Small intestine (tissue), 7 donors: ENCODE measurements around the gene ZNF697. TPM values are rescaled to one million over a fixed set of nuclear protein-coding genes. Genes with fewer than 3 reads are reported as not detected.
A peak's percentile ranks its signal among the peaks of the same experiment; 100 is the strongest.

Experiments
- DNase-seq, 2 donors: peaks; one replicate each; pipeline versions ENCODE4 v3.0.0 to v3.0.0-alpha.2; 2013
- FAIRE-seq: peaks from 2 replicates; lab custom pipeline; 2012; peaks lifted over from hg19 to GRCh38; lab: Jason Lieb, UNC
- H3K27ac ChIP-seq, 3 donors: one replicate each; pipeline ENCODE4 v1.5.1; 2013; ENCODE audit warnings: low read length in 2 of 3, mild to moderate bottlenecking in 2 of 3, control low read depth in 1 of 3, inconsistent platforms in 1 of 3, low read depth in 1 of 3, moderate library complexity in 1 of 3
- H3K27me3 ChIP-seq, 3 donors: one replicate each; pipeline ENCODE4 v1.6.1; 2013; ENCODE audit warnings: low read length in 3 of 3, inconsistent platforms in 1 of 3; ENCODE audit not compliant: control insufficient read depth in 3 of 3, insufficient read depth in 3 of 3
- H3K36me3 ChIP-seq, 3 donors: one replicate each; pipeline ENCODE4 v1.6.1; 2013; ENCODE audit warnings: low read length in 3 of 3, inconsistent platforms in 1 of 3, low read depth in 1 of 3, mild to moderate bottlenecking in 1 of 3, moderate library complexity in 1 of 3; ENCODE audit not compliant: control insufficient read depth in 3 of 3, insufficient read depth in 2 of 3
- H3K4me1 ChIP-seq, 3 donors: one replicate each; pipeline ENCODE4 v1.6.1; 2013; ENCODE audit warnings: low read length in 2 of 3, inconsistent platforms in 1 of 3, low read depth in 1 of 3, mild to moderate bottlenecking in 1 of 3, moderate library complexity in 1 of 3; ENCODE audit not compliant: control insufficient read depth in 3 of 3, insufficient read depth in 2 of 3
- H3K4me3 ChIP-seq, 3 donors: one replicate each; pipeline ENCODE4 v1.5.1; 2013; ENCODE audit warnings: low read length in 3 of 3, control low read depth in 1 of 3, inconsistent platforms in 1 of 3, low read depth in 1 of 3, mild to moderate bottlenecking in 1 of 3, moderate library complexity in 1 of 3
- H3K9me3 ChIP-seq, 2 donors: one replicate each; pipeline ENCODE4 v1.6.1; 2013; ENCODE audit warnings: low read depth in 1 of 2, low read length in 1 of 2; ENCODE audit not compliant: control insufficient read depth in 2 of 2, insufficient read depth in 1 of 2
- WGBS, 3 donors: extraction: QIAGEN DNeasy Blood & Tissue Kit; methylation state at CpG; one replicate each; pipeline ENCODE4 v1.1.7; 2013; 5-methylcytosine and 5-hydroxymethylcytosine counted together
- polyA plus RNA-seq, 4 donors: library from polyadenylated mRNA; stranded (reverse) in 3 of 4; unstranded in 1 of 4; fragments of 200-250 nt in 3 of 4; fragments of 120-200 nt in 1 of 4; gene quantifications; one replicate each; pipeline versions ENCODE4 v1.2.1 to v1.2.3, GENCODE V29; 2013
- donor health status: healthy with polysubstance abuse.
- donor health status: control.
- donor health status: control.
- donor health status: Bipolar disorder and iron deficiency.
- donor health status: healthy.

Gene ZNF697
- polyA plus RNA-seq, 4 donors = 1.3 to 8.2 (median 1.6) TPM

GRCh38 chr1:119647228-119647733 is 785 bp downstream of the ZNF697 start:
- peak overlapping the region in 2 of 3 donors; percentile 71 to 81 for H3K27ac ChIP-seq

GRCh38 chr1:119646521-119647227 is 1.4 kb downstream of the ZNF697 start:
- FAIRE-seq = no peak
- Histone ChIP-seq H3K4me1 (peaks cover 0 to 5% (median 0%) of the 10 kb centered on the region in 3 donors), H3K27ac (peak overlapping the region in 2 of 3 donors; percentile 41 to 71), H3K27me3 (no peaks in the 10 kb centered on the region), H3K36me3 (no peaks in the 10 kb centered on the region), H3K4me3 (peak overlapping the region in 2 of 3 donors; percentile 76 to 89), H3K9me3 (no peaks in the 10 kb centered on the region)
- DNase-seq = no peak
- 50 to 59% (median 57%) methylated on average over 15 of the region's 15 CpGs for WGBS, 3 donors

More at GRCh38 chr1:119647228-119647733, 785 bp downstream of the ZNF697 start:
- Histone ChIP-seq H3K27me3 (no peaks in the 10 kb centered on the region), H3K36me3 (no peaks in the 10 kb centered on the region), H3K4me1 (peaks cover 0 to 5% (median 0%) of the 10 kb centered on the region in 3 donors), H3K4me3 (peak overlapping the region; percentile 56 to 89 (median 76)), H3K9me3 (no peaks in the 10 kb centered on the region)
- DNase-seq (no peak), FAIRE-seq (no peak)
- WGBS, 3 donors = 3 to 4% (median 3%) methylated on average over 18 of the region's 18 CpGs

GRCh38 chr1:119639109-119639508 is 9.0 kb downstream of the ZNF697 start:
- Histone ChIP-seq H3K27me3 (no peaks in the 10 kb centered on the region), H3K4me3 (no peak overlapping the region), H3K4me1 (peaks cover 0 to 11% (median 6%) of the 10 kb centered on the region in 3 donors), H3K36me3 (no peaks in the 10 kb centered on the region), H3K9me3 (no peaks in the 10 kb centered on the region), H3K27ac (no peak overlapping the region)
- WGBS, 3 donors = 82 to 90% (median 88%) methylated on average over 1 of the region's 1 CpG
- FAIRE-seq = no peak
- DNase-seq = no peak

GRCh38 chr1:119637710-119638109 is 10.4 kb downstream of the ZNF697 start:
- no peak for DNase-seq
- WGBS, 3 donors = 39 to 55% (median 43%) methylated on average over 1 of the region's 1 CpG

GRCh38 chr1:119636491-119637089 is 11.5 kb downstream of the ZNF697 start:
- H3K9me3 ChIP-seq = no peaks in the 10 kb centered on the region
- H3K4me3 ChIP-seq = no peak overlapping the region
- H3K4me1 ChIP-seq = peaks cover 2 to 25% (median 6%) of the 10 kb centered on the region in 3 donors
- no peaks in the 10 kb centered on the region for H3K27me3 ChIP-seq
- FAIRE-seq = no peak
- peak overlapping the region in 1 of 3 donors; percentile 14 for H3K27ac ChIP-seq
- WGBS, 3 donors = 57 to 80% (median 58%) methylated on average over 4 of the region's 4 CpGs
- DNase-seq = no peak
- peaks cover 0 to 4% (median 0%) of the 10 kb centered on the region in 3 donors for H3K36me3 ChIP-seq

More at GRCh38 chr1:119637710-119638109, 10.4 kb downstream of the ZNF697 start:
- Histone ChIP-seq H3K27me3 (no peaks in the 10 kb centered on the region), H3K27ac (no peak overlapping the region), H3K9me3 (no peaks in the 10 kb centered on the region), H3K4me3 (no peak overlapping the region), H3K36me3 (no peaks in the 10 kb centered on the region), H3K4me1 (peaks cover 0 to 13% (median 6%) of the 10 kb centered on the region in 3 donors)
- no peak for FAIRE-seq

- WGBS, 3 donors = 71 to 83% (median 78%) methylated on average over 7 of the region's 7 CpGs
- Histone ChIP-seq H3K4me1 (peaks cover 2 to 30% (median 6%) of the 10 kb centered on the region in 3 donors), H3K9me3 (no peaks in the 10 kb centered on the region), H3K4me3 (no peak overlapping the region), H3K36me3 (peaks cover 0 to 4% (median 0%) of the 10 kb centered on the region in 3 donors), H3K27me3 (no peaks in the 10 kb centered on the region), H3K27ac (no peak overlapping the region)
- FAIRE-seq (no peak), DNase-seq (no peak)
Observed at GRCh38 chr1:119635811-119636390, 12.2 kb downstream of the ZNF697 start.

- Histone ChIP-seq H3K4me1 (peaks cover 2 to 40% (median 9%) of the 10 kb centered on the region in 3 donors), H3K4me3 (no peak overlapping the region), H3K27ac (no peak overlapping the region), H3K36me3 (peaks cover 0 to 4% (median 0%) of the 10 kb centered on the region in 3 donors), H3K27me3 (no peaks in the 10 kb centered on the region), H3K9me3 (no peaks in the 10 kb centered on the region)
- 64 to 72% (median 71%) methylated on average over 3 of the region's 3 CpGs for WGBS, 3 donors
- FAIRE-seq (no peak), DNase-seq (no peak)
Observed at GRCh38 chr1:119634016-119634415, 14.1 kb downstream of the ZNF697 start.

GRCh38 chr1:119633575-119633974 is 14.5 kb downstream of the ZNF697 start:
- no peak overlapping the region for H3K4me3 ChIP-seq
- no peaks in the 10 kb centered on the region for H3K27me3 ChIP-seq
- H3K27ac ChIP-seq = no peak overlapping the region
- peaks cover 2 to 40% (median 9%) of the 10 kb centered on the region in 3 donors for H3K4me1 ChIP-seq
- FAIRE-seq (no peak), DNase-seq (no peak)
- no peaks in the 10 kb centered on the region for H3K9me3 ChIP-seq
- WGBS, 3 donors = 85 to 87% (median 85%) methylated on average over 2 of the region's 2 CpGs
- peaks cover 0 to 4% (median 0%) of the 10 kb centered on the region in 3 donors for H3K36me3 ChIP-seq
